WTC11 (cell line): ENCODE results near the gene MRPS34.

Source experiments
- ATF3 ChIP-seq: sonication (generic); formaldehyde crosslinking; conservative IDR thresholded peaks from 2 replicates; pipeline ENCODE4 v1.8.1; 2022; ENCODE audit warnings: mild to moderate bottlenecking, missing genetic modification reagents
- CBFB ChIP-seq: sonication (generic); formaldehyde crosslinking; IDR thresholded peaks from 2 replicates; pipeline ENCODE4 v1.8.1; 2022; ENCODE audit warnings: mild to moderate bottlenecking, low read depth, missing genetic modification reagents
- ELF4 ChIP-seq: sonication (generic); formaldehyde crosslinking; IDR thresholded peaks from 2 replicates; pipeline ENCODE4 v1.8.1; 2022; ENCODE audit warnings: low read depth, mild to moderate bottlenecking, moderate library complexity, missing genetic modification reagents
- FOXP4 ChIP-seq: sonication (generic); formaldehyde crosslinking; IDR thresholded peaks from 2 replicates; pipeline ENCODE4 v1.8.0; 2022; ENCODE audit warnings: mild to moderate bottlenecking, missing genetic modification reagents
- GABPB1 ChIP-seq: sonication (generic); formaldehyde crosslinking; IDR thresholded peaks from 2 replicates; pipeline ENCODE4 v1.8.1; 2023; ENCODE audit warnings: mild to moderate bottlenecking, missing genetic modification reagents
- HMGXB4 ChIP-seq: sonication (generic); formaldehyde crosslinking; IDR thresholded peaks from 2 replicates; pipeline ENCODE4 v1.8.1; 2023; ENCODE audit warnings: mild to moderate bottlenecking, moderate library complexity, missing genetic modification reagents
- IRF2 ChIP-seq: sonication (generic); formaldehyde crosslinking; IDR thresholded peaks from 2 replicates; pipeline ENCODE4 v1.8.0; 2022; ENCODE audit warnings: low read depth, missing genetic modification reagents, borderline replicate concordance
- MAX ChIP-seq: sonication (generic); formaldehyde crosslinking; IDR thresholded peaks from 2 replicates; pipeline ENCODE4 v1.8.0; 2022; ENCODE audit warnings: mild to moderate bottlenecking, missing genetic modification reagents
- MXD4 ChIP-seq: fragments of 250-450 bp; sonication (Bioruptor Pico); IDR thresholded peaks from 2 replicates; pipeline ENCODE4 v1.8.0; 2021; ENCODE audit warnings: mild to moderate bottlenecking, moderate library complexity, borderline replicate concordance
- SMAD3 ChIP-seq: sonication (generic); formaldehyde crosslinking; IDR thresholded peaks from 2 replicates; pipeline ENCODE4 v1.8.0; 2022; ENCODE audit warnings: missing genetic modification reagents, mild to moderate bottlenecking, borderline replicate concordance
- ZNF281 ChIP-seq: sonication (generic); formaldehyde crosslinking; IDR thresholded peaks from 2 replicates; pipeline ENCODE4 v1.8.0; 2023; ENCODE audit warnings: mild to moderate bottlenecking, missing genetic modification reagents
- TF ChIP-seq, protein P1 (sequence below): fragments of 200-600 bp; IDR thresholded peaks from 2 replicates; pipeline ENCODE4 v1.8.0; 2022; ENCODE audit warnings: antibody characterized with exemption
- TF ChIP-seq, protein P2 (sequence below): sonication (generic); formaldehyde crosslinking; IDR thresholded peaks from 2 replicates; pipeline ENCODE4 v1.8.1; 2023; ENCODE audit warnings: mild to moderate bottlenecking, missing genetic modification reagents, moderate library complexity

GRCh38 chr16:1760911-1761310 is 12.0 kb downstream of the MRPS34 start:
- TF ChIP-seq, protein P1, sequence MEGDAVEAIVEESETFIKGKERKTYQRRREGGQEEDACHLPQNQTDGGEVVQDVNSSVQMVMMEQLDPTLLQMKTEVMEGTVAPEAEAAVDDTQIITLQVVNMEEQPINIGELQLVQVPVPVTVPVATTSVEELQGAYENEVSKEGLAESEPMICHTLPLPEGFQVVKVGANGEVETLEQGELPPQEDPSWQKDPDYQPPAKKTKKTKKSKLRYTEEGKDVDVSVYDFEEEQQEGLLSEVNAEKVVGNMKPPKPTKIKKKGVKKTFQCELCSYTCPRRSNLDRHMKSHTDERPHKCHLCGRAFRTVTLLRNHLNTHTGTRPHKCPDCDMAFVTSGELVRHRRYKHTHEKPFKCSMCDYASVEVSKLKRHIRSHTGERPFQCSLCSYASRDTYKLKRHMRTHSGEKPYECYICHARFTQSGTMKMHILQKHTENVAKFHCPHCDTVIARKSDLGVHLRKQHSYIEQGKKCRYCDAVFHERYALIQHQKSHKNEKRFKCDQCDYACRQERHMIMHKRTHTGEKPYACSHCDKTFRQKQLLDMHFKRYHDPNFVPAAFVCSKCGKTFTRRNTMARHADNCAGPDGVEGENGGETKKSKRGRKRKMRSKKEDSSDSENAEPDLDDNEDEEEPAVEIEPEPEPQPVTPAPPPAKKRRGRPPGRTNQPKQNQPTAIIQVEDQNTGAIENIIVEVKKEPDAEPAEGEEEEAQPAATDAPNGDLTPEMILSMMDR, result no peak
- no peak for TF ChIP-seq GABPB1 (CRISPR knock-in tag)
- TF ChIP-seq CBFB, result no peak
- TF ChIP-seq SMAD3 (CRISPR knock-in tag), result no peak
- TF ChIP-seq, protein P2, sequence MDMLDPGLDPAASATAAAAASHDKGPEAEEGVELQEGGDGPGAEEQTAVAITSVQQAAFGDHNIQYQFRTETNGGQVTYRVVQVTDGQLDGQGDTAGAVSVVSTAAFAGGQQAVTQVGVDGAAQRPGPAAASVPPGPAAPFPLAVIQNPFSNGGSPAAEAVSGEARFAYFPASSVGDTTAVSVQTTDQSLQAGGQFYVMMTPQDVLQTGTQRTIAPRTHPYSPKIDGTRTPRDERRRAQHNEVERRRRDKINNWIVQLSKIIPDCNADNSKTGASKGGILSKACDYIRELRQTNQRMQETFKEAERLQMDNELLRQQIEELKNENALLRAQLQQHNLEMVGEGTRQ (CRISPR knock-in tag), result no peak
- no peak for TF ChIP-seq ELF4
- no peak for TF ChIP-seq MAX (CRISPR knock-in tag)
- TF ChIP-seq MXD4 (CRISPR knock-in tag), result no peak
- TF ChIP-seq IRF2 (CRISPR knock-in tag), result no peak
- no peak for TF ChIP-seq ATF3 (CRISPR knock-in tag)
- TF ChIP-seq FOXP4 (CRISPR knock-in tag), result no peak
- TF ChIP-seq ZNF281 (CRISPR knock-in tag), result no peak
- no peak for TF ChIP-seq HMGXB4
